Fibroblast of the aortic adventitia (primary cell): ENCODE results near the gene NCOR2. TPM values are rescaled to one million over a fixed set of nuclear protein-coding genes. Genes with fewer than 3 reads are reported as not detected.

Experiments used
- DNase-seq: peaks from one replicate; pipeline ENCODE4 v3.0.0-alpha.2; 2010; ENCODE audit warnings: low read depth
- H3K4me3 ChIP-seq: 2 replicates; pipeline ENCODE4 v1.5.1; 2011; ENCODE audit warnings: low read depth, mild to moderate bottlenecking, control low read depth, low read length, moderate library complexity
- total RNA-seq: library from RNA; depleted of rRNA; stranded (reverse); fragments of >200 nt; gene quantifications from 2 replicates; pipeline ENCODE4 v1.2.3, GENCODE V29; 2012; ENCODE audit warnings: low replicate concordance
- TF ChIP-seq, protein P1 (sequence below): IDR thresholded peaks from 2 replicates; pipeline ENCODE4 v1.5.1; 2011; ENCODE audit warnings: mild to moderate bottlenecking, low read length, control low read depth, inconsistent platforms; ENCODE audit not compliant: insufficient read depth

Gene NCOR2
- total RNA-seq, 1 donor, result 58.5 TPM

DNA sequence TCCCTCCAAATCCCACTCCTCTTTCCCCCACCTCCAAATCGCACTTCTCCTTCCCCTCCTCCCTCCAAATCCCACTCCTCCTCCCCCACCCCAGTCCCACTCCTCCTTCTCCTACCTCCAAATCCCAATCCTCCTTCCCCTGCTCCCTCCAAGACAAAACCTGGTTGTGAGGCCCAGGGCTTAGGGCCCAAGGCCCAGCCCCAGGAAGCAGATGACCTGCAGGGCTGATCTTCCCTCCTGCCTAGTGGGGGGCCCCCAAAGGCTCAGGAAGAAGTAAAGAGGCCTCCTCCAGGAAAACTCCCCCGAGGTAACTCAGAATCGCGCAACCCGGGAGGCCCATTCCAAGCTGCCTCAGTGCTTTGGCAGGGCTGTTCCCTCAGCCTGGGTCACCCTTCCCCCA lies 34.4 kb downstream of the NCOR2 start:
- no peak overlapping the region for H3K4me3 ChIP-seq
- TF ChIP-seq, protein P1, sequence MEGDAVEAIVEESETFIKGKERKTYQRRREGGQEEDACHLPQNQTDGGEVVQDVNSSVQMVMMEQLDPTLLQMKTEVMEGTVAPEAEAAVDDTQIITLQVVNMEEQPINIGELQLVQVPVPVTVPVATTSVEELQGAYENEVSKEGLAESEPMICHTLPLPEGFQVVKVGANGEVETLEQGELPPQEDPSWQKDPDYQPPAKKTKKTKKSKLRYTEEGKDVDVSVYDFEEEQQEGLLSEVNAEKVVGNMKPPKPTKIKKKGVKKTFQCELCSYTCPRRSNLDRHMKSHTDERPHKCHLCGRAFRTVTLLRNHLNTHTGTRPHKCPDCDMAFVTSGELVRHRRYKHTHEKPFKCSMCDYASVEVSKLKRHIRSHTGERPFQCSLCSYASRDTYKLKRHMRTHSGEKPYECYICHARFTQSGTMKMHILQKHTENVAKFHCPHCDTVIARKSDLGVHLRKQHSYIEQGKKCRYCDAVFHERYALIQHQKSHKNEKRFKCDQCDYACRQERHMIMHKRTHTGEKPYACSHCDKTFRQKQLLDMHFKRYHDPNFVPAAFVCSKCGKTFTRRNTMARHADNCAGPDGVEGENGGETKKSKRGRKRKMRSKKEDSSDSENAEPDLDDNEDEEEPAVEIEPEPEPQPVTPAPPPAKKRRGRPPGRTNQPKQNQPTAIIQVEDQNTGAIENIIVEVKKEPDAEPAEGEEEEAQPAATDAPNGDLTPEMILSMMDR, result no peak
- no peak for DNase-seq

DNA sequence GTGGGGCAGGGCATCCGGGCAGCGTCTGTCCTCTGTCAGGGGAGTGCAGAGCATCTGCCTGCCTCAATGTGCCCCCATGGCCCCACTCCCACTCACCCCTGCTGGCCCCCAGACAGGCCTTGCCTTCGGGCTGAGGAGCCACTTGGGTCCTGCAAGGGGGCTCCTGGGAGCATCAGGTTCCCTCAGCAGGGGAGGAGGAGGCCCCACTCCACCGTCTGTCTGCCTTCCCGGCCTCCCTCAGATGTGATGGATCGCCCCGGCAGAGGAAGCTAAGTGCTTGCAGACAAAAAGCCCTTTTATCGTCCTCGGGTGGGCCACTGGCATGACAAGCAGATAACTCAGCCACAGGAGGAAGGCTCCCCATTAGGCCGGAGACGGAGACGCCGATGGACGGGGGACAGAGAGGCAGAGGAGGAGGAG lies 35.1 kb downstream of the NCOR2 start:
- TF ChIP-seq, protein P1, result no peak

DNA sequence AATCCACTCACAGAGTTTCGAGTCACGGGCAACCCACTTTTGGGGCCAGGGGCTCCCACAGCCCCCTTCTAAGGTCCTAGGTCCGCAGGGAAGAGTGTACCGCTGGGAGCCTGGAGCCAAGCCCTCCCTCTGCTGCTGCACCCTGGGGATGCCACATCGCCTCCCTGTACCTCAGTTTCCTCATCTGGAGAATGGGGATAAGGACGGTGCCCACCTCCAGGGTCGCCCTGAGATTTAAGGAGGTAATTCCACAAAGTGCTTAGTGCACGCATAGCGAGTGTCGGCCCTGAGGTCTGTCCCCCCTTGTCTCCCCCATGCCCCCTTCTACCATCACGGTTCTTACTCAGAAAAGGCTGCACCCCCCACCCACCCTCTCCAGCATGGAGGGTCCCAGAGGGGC lies 35.5 kb downstream of the NCOR2 start:
- TF ChIP-seq, protein P1, result no peak
- no peak overlapping the region for H3K4me3 ChIP-seq
- DNase-seq, result no peak

More for the DNA sequence above, 35.1 kb downstream of the NCOR2 start:
- H3K4me3 ChIP-seq, result no peak overlapping the region
- DNase-seq, result no peak

DNA sequence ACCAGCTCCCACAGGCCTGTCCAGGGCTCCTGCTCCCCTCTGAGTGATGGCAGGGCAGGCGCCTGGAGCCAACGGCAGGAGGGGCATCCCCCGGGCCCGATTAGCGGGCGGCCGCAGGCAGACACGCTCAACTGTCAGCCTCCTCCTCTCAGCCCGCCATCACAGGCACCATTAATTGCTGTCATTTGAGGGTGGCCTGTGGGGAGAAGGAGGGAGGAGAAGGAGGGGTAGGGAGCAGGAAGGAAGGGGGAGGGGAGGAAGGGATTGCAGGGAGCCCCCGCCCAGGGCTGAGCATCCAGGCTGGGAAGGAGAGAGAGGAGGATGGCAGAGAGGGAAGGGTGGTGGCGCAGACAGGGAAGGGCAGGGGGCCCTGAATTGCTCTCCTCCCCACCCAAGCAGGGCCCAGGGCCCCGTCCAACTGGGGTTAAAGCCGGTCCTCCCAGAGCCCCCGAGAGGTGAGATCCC lies 36.1 kb downstream of the NCOR2 start:
- TF ChIP-seq, protein P1, result no peak
- no peak overlapping the region for H3K4me3 ChIP-seq
- no peak for DNase-seq

DNA sequence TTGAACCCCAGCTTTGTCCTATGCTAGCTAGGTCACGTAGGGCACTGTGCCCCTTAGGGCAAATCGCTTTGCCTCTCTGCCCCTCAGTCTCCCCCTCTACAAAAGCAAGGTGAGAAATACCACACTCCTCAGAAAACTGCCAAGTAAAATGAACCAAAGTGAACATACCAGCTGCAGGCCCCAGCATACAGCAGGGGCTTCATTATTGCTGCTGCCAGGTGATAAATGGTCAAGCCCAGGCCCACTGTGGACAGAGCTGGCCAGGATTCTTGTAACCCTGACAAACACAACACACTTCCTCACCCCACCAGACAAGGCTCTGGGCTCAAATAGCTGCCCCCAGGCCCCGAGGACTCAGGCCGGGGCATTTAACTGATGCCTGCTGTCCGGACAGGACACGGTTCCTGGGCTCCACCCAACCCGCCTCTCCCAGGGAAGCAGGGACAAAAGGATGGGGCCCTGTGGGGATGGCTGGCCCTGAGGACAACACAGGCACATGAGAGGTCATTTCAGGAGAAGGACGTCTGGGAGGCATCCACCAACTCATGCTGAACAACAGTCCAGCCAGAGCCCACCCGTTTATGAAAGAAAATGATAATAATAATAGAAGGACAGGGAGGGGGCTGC lies 36.7 kb downstream of the NCOR2 start:
- H3K4me3 ChIP-seq, result no peak overlapping the region
- DNase-seq, result no peak
- TF ChIP-seq, protein P1, result no peak

DNA sequence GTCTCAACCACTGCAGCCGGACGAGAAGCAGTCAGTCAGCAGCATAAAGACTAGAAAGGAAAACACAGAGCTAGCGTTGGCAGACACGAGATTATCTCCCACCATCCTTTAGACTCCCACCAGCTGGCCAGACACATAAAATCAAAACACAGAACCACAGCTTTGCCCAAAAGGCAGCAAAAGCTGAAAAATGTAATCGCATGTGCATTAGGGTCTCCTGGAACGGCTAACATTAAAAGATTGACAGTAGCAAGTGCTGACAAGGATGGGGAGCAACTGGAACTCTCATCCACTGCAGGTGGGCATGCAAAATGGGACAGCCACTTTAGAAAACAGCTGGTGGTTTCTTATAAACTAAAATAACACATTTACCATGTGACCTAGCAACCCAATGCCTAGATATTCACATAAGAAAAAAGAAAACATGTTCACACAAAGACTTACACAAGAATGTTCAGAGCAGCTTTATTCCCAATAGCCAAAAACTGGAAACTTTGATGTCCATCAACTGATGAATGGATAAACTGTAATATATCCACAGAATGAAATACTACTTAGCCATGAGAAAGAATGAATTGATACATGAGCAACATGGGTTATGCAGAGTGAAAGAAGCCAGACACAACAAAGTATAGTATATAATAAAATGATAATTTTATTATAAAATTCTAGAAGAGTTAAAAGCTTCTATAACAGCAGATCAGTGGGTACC lies 37.7 kb downstream of the NCOR2 start:
- TF ChIP-seq, protein P1, result no peak
- no peak for DNase-seq
- no peak overlapping the region for H3K4me3 ChIP-seq
